ENCODE results near the gene FNDC4.

DNA sequence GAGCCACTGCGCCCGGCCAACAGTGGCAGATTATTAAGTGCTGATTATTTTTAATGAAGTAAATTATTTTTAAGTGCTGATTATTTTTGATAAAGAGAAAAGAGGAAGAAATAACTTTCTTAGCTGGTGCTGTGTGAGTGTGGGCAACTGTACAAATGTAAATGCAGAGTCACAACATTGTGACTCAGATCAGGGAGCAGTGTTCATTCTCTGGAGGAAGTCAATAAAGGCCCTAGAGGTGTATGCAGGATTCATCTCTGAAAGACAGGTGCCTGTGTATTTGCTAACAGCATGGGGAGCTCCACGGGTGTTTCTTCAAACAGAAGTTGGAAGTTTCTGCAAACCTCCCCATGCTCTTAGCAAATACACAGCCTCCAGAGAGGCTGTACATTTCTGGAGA lies 46.6 kb downstream of the FNDC4 start:
- TF ChIP-seq, protein P1, sequence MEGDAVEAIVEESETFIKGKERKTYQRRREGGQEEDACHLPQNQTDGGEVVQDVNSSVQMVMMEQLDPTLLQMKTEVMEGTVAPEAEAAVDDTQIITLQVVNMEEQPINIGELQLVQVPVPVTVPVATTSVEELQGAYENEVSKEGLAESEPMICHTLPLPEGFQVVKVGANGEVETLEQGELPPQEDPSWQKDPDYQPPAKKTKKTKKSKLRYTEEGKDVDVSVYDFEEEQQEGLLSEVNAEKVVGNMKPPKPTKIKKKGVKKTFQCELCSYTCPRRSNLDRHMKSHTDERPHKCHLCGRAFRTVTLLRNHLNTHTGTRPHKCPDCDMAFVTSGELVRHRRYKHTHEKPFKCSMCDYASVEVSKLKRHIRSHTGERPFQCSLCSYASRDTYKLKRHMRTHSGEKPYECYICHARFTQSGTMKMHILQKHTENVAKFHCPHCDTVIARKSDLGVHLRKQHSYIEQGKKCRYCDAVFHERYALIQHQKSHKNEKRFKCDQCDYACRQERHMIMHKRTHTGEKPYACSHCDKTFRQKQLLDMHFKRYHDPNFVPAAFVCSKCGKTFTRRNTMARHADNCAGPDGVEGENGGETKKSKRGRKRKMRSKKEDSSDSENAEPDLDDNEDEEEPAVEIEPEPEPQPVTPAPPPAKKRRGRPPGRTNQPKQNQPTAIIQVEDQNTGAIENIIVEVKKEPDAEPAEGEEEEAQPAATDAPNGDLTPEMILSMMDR (IDR thresholded peaks at IDR 0.05), result no peak
- TF ChIP-seq ZFX (IDR thresholded peaks at IDR 0.05; ENCODE audit: borderline replicate concordance), result no peak

Data from 22Rv1 (cell line).